H1 (cell line): ENCODE data around the gene ZNF484. TPM values are rescaled to one million over a fixed set of nuclear protein-coding genes. Genes with fewer than 3 reads are reported as not detected.

Experiments used
- BACH1 ChIP-seq: IDR thresholded peaks from 2 replicates; pipeline ENCODE4 v1.6.1; 2012; ENCODE audit warnings: low read length, improper control_type of control experiment
- CBX5 ChIP-seq: fragments of 300-800, 300-1000 bp; sonication (generic); IDR thresholded peaks from 2 replicates; pipeline ENCODE4 v1.7.1; 2016; ENCODE audit warnings: antibody characterized with exemption, low read length, low read depth
- CEBPB ChIP-seq: IDR thresholded peaks from 2 replicates; pipeline ENCODE4 v1.6.1; 2012; ENCODE audit warnings: low read depth, low read length
- CTBP2 ChIP-seq: IDR thresholded peaks from 2 replicates; pipeline ENCODE4 v1.7.0; 2011; ENCODE audit warnings: borderline replicate concordance, mild to moderate bottlenecking, moderate library complexity, mixed read lengths, low read length; ENCODE audit not compliant: insufficient read depth, insufficient read length
- HDAC6 ChIP-seq: IDR thresholded peaks from one replicate; pipeline ENCODE4 v1.7.1; 2012; ENCODE audit warnings: low read depth, mild to moderate bottlenecking, inconsistent platforms, low read length, moderate library complexity
- JUN ChIP-seq: IDR thresholded peaks from 2 replicates; pipeline ENCODE4 v1.6.1; 2011; ENCODE audit warnings: low read depth, mild to moderate bottlenecking, improper control_type of control experiment, low read length
- JUND ChIP-seq: IDR thresholded peaks from 2 replicates; pipeline ENCODE4 v1.6.1; 2011; ENCODE audit warnings: mild to moderate bottlenecking, improper control_type of control experiment, low read length
- KDM1A ChIP-seq: fragments of 200-600, 300-600 bp; sonication (generic); IDR thresholded peaks from 2 replicates; pipeline ENCODE4 v1.7.1; 2016; ENCODE audit warnings: mild to moderate bottlenecking, low read length, borderline replicate concordance
- MAFK ChIP-seq: IDR thresholded peaks from 2 replicates; pipeline ENCODE4 v1.6.1; 2012; ENCODE audit warnings: low read depth, mild to moderate bottlenecking, improper control_type of control experiment, low read length
- MAX ChIP-seq: IDR thresholded peaks from 2 replicates; pipeline ENCODE4 v1.6.1; 2012; ENCODE audit warnings: inconsistent platforms
- NANOG ChIP-seq: IDR thresholded peaks from 2 replicates; pipeline ENCODE4 v1.6.1; 2011; ENCODE audit warnings: low read length, low read depth, mild to moderate bottlenecking, inconsistent platforms; ENCODE audit not compliant: insufficient read depth, poor library complexity, severe bottlenecking
- PHF8 ChIP-seq: fragments of 200-600 bp; sonication (generic); conservative IDR thresholded peaks from 2 replicates; pipeline ENCODE4 v1.7.1; 2012; ENCODE audit warnings: low read depth, mild to moderate bottlenecking, inconsistent platforms, low read length, moderate library complexity
- POLR2A ChIP-seq, 2 experiments: IDR thresholded peaks; 1 replicate in 1 of 2; 2 replicates in 1 of 2; pipeline ENCODE4 v1.6.1; 2011; ENCODE audit warnings: low read depth in 2 of 2, low read length in 2 of 2, mild to moderate bottlenecking in 2 of 2; ENCODE audit errors: control extremely low read depth in 1 of 2
- POLR2AphosphoS5 ChIP-seq: IDR thresholded peaks from 2 replicates; pipeline ENCODE4 v1.6.1; 2011; ENCODE audit warnings: low read depth, low read length
- SAP30 ChIP-seq: fragments of 300-600 bp; sonication (generic); IDR thresholded peaks from 2 replicates; pipeline ENCODE4 v1.7.1; 2012; ENCODE audit warnings: low read length, moderate library complexity, mild to moderate bottlenecking, inconsistent platforms; ENCODE audit not compliant: insufficient read depth, insufficient replicate concordance
- SIN3A ChIP-seq, 2 experiments: IDR thresholded peaks in 1 of 2; conservative IDR thresholded peaks in 1 of 2; 2 replicates each; pipeline ENCODE4 v1.6.1; 2011 to 2012; ENCODE audit warnings: low read length in 2 of 2, improper control_type of control experiment in 1 of 2, low read depth in 1 of 2, mild to moderate bottlenecking in 1 of 2
- SP2 ChIP-seq: IDR thresholded peaks from 2 replicates; pipeline ENCODE4 v1.6.1; 2012; ENCODE audit warnings: mild to moderate bottlenecking, low read length, inconsistent platforms
- TAF1 ChIP-seq: IDR thresholded peaks from 2 replicates; pipeline ENCODE4 v1.6.1; 2011; ENCODE audit warnings: mild to moderate bottlenecking, low read depth, low read length
- TAF7 ChIP-seq: optimal IDR thresholded peaks from 2 replicates; pipeline ENCODE3; 2011; ENCODE audit warnings: low read depth, mild to moderate bottlenecking, inconsistent platforms, low read length, moderate library complexity, borderline replicate concordance
- USF2 ChIP-seq: IDR thresholded peaks from 2 replicates; pipeline ENCODE4 v1.6.1; 2011; ENCODE audit warnings: low read length, improper control_type of control experiment
- ZNF274 ChIP-seq: IDR thresholded peaks from 2 replicates; pipeline ENCODE4 v1.7.0; 2012; ENCODE audit warnings: low read length, borderline replicate concordance; ENCODE audit errors: extremely low read depth
- polyA plus RNA-seq, 7 experiments: library from polyadenylated mRNA; depleted of rRNA in 3 of 7; stranded (reverse) in 5 of 7; unstranded in 2 of 7; fragments of >200 nt in 5 of 7; fragments of 200-250 nt in 2 of 7; gene quantifications; 1 replicate in 5 of 7; 2 replicates in 1 of 7; 4 replicates in 1 of 7; pipeline versions ENCODE4 v1.2.1 to v1.2.3, GENCODE V29; 2011 to 2013; ENCODE audit warnings: missing spikeins in 2 of 7, mixed read lengths in 2 of 7
- total RNA-seq: library from RNA; stranded (reverse); fragmentation: NEBNext Ultra II Directional; extraction: Animal tissue kit (Norgen Biotek cat#: 25700); gene quantifications from 2 replicates; pipeline ENCODE4 v1.2.1, GENCODE V29; 2021
- TF ChIP-seq, protein P1 (sequence below): IDR thresholded peaks from 2 replicates; pipeline ENCODE4 v1.6.1; 2011; ENCODE audit warnings: low read depth, mild to moderate bottlenecking, low read length; ENCODE audit not compliant: insufficient read depth

Gene ZNF484
- total and polyA plus RNA-seq, 2 of the 8 experiments (the other 6 are each of a cell fraction or from before 2014, with no cell fraction given): 1.3 to 11.5 TPM

DNA sequence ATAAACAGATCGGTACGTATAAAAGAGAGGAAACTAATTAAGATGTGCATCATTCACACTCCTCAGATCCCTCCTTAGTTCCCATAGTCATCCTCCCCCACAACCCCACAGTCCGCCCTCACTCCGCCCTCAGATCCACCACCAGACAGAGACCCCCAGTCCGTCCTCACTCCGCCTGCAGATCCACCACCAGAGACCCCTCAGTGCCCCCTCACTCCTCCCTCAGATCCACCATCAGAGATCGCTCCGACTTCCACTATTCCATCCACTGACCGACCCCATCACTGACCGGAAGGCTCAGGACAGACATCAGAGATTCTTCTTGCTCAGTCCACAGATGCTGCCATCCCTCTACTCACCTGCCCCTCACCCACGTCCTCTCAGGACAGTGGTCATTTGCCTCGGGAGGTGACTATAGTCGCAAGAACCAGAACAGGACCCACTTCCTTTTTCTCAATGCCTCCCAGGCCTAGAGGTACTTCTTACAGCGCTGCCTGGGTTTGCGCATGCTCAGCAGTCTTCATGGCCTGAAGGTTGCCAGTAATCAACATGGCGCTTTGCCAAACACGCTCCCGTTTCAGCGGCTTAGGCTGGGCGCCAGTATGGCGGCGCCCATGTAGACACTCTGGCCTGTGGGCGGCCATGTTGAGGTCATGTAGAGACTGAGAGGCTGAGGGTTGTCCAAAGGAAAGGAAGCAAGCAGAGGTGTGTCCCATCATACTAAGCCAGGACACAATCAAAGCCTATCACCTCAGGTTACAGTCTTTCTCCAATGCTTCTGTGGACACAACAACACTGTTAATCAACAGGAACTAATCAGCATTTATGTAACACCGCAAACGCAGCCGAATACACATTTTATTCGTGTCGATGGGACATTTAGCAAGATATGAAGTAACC is at the start of gene ZNF484 (continued):
- TF ChIP-seq NANOG (no peak), MAX (peak; percentile 60; the same call in 1 of the 2 replicates), USF2 (no peak), POLR2A (IDR thresholded peaks at IDR 0.05; ENCODE audit: control extremely low read depth in 1 of 2, low read depth in 2 of 2, low read length in 2 of 2) (peak in 1 of 2 experiments; percentile 17), ZNF274 (no peak), TAF7 (no peak), SP2 (no peak), HDAC6 (no peak), CEBPB (no peak), CTBP2 (no peak), JUN (no peak), SIN3A (conservative IDR thresholded peaks at IDR 0.05 in 1 of 2, IDR thresholded peaks at IDR 0.05 in 1 of 2; ENCODE audit: low read depth in 1 of 2, low read length in 2 of 2) (no peak), CBX5 (no peak), POLR2AphosphoS5 (peak; percentile 52; the same call in 1 of the 2 replicates), BACH1 (no peak), SAP30 (peak; percentile 99), JUND (no peak), TAF1 (peak; percentile 66; the same call in 1 of the 2 replicates), PHF8 (peak; percentile 63; the same call in 1 of the 2 replicates), KDM1A (no peak), MAFK (no peak)
- TF ChIP-seq, protein P1, sequence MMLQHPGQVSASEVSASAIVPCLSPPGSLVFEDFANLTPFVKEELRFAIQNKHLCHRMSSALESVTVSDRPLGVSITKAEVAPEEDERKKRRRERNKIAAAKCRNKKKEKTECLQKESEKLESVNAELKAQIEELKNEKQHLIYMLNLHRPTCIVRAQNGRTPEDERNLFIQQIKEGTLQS: no peak
